Calu3 (cell line): Measurements from ENCODE around the gene CRYBG1. TPM values are rescaled to one million over a fixed set of nuclear protein-coding genes. Genes with fewer than 3 reads are reported as not detected.
A peak's percentile ranks its signal among the peaks of the same experiment; 100 is the strongest.

Experiments
- BruUV-seq: library from RNA; stranded (reverse); fragments of 400-500 nt; replicated peaks from 2 replicates; lab custom pipeline; 2021; lab: Mats Ljungman, UMichigan
- CTCF ChIA-PET: fragments of 300-600 bp; sonication (Branson Sonifier 250); formaldehyde crosslinking; loops from one replicate; lab custom pipeline; 2022; ENCODE audit warnings: antibody characterized with exemption; lab: Charles Lee
- DNase-seq: peaks from one replicate; pipeline ENCODE4 v3.0.0; 2022
- H3K27ac Mint-ChIP-seq: one replicate; pipeline ENCODE4 v1.8.0; 2022; ENCODE audit warnings: mixed read lengths; ENCODE audit not compliant: unreplicated experiment
- H3K27me3 Mint-ChIP-seq: one replicate; pipeline ENCODE4 v1.8.0; 2022; ENCODE audit warnings: mixed read lengths; ENCODE audit not compliant: unreplicated experiment
- H3K36me3 Mint-ChIP-seq: one replicate; pipeline ENCODE4 v1.8.0; 2022; ENCODE audit warnings: mild to moderate bottlenecking, moderate library complexity, mixed read lengths; ENCODE audit not compliant: insufficient read depth, unreplicated experiment
- H3K4me1 Mint-ChIP-seq: one replicate; pipeline ENCODE4 v1.8.0; 2022; ENCODE audit warnings: mild to moderate bottlenecking, low read depth, mixed read lengths; ENCODE audit not compliant: unreplicated experiment
- H3K4me3 Mint-ChIP-seq: one replicate; pipeline ENCODE4 v1.8.0; 2022; ENCODE audit warnings: mild to moderate bottlenecking, low read depth, moderate library complexity, mixed read lengths; ENCODE audit not compliant: unreplicated experiment
- H3K9me3 Mint-ChIP-seq: one replicate; pipeline ENCODE4 v1.8.0; 2022; ENCODE audit warnings: low read depth, mixed read lengths; ENCODE audit not compliant: unreplicated experiment
- intact Hi-C: fragments of 100-400 bp; cut with micrococcal nuclease; formaldehyde crosslinking; loops from one replicate; pipeline ENCODE4 v1.10.0; 2022; ENCODE audit not compliant: unreplicated experiment
- total RNA-seq: library from RNA; stranded (reverse); gene quantifications from 2 replicates; pipeline ENCODE4 v1.2.3, GENCODE V29; 2022
- TF ChIP-seq, protein P1 (sequence below): fragments of 200-600 bp; IDR thresholded peaks from one replicate; pipeline ENCODE4 v1.8.0; 2022; ENCODE audit warnings: antibody characterized with exemption; ENCODE audit not compliant: unreplicated experiment

The CRYBG1 gene
- total RNA-seq, 1 experiment from 2014 or later = 40.7 TPM

DNA sequence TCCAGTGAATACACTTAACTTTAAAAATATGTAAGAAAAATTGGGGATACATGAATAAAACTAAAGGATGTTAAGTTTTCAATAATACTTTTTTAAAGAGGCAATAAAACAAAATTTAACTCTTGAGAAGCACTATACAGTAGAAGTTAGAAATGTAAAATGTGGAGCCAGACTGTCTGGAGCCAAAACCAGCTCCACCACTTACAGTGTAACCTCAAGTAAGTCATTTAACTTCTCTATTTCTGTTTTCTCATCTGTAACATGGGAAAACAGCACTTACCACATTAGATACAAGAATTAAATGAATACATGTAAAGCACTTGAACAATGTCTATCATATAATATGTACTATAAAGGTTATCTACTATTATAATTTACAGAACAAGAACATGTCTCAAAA, 41.7 kb upstream of the CRYBG1 start:
- CTCF ChIA-PET = no interaction called here
- peaks cover 51% of the 10 kb centered on the region for H3K4me1 Mint-ChIP-seq
- H3K27ac Mint-ChIP-seq = no peak overlapping the region
- no TSS peak for BruUV-seq
- no peak overlapping the region for H3K4me3 Mint-ChIP-seq
- no peaks in the 10 kb centered on the region for H3K36me3 Mint-ChIP-seq
- intact Hi-C loops = no loop called here
- DNase-seq = no peak
- peaks cover 4% of the 10 kb centered on the region for H3K9me3 Mint-ChIP-seq
- H3K27me3 Mint-ChIP-seq = no peaks in the 10 kb centered on the region
- TF ChIP-seq, protein P1, sequence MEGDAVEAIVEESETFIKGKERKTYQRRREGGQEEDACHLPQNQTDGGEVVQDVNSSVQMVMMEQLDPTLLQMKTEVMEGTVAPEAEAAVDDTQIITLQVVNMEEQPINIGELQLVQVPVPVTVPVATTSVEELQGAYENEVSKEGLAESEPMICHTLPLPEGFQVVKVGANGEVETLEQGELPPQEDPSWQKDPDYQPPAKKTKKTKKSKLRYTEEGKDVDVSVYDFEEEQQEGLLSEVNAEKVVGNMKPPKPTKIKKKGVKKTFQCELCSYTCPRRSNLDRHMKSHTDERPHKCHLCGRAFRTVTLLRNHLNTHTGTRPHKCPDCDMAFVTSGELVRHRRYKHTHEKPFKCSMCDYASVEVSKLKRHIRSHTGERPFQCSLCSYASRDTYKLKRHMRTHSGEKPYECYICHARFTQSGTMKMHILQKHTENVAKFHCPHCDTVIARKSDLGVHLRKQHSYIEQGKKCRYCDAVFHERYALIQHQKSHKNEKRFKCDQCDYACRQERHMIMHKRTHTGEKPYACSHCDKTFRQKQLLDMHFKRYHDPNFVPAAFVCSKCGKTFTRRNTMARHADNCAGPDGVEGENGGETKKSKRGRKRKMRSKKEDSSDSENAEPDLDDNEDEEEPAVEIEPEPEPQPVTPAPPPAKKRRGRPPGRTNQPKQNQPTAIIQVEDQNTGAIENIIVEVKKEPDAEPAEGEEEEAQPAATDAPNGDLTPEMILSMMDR = no peak

DNA sequence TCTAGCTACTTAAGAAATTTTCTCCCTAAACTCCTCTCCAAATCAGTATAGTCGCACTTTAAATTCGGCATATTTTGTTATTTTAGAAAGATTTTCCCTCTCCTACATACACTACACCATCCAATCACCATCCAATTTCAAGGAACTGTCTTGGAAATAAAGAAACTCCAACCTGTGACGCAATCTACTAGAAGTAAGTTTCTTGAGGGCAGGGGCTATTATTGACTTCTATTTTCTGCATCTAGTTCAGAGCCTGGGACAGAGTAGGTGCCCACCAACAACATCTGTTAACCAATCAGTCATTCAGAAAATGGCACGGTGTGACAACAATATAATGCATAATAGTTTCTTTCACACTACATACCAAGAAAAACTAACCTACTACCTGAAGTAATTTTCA, 38.6 kb upstream of the CRYBG1 start:
- H3K9me3 Mint-ChIP-seq = peaks cover 4% of the 10 kb centered on the region
- CTCF ChIA-PET = no interaction called here
- DNase-seq = no peak
- peaks cover 48% of the 10 kb centered on the region for H3K4me1 Mint-ChIP-seq
- no peaks in the 10 kb centered on the region for H3K27me3 Mint-ChIP-seq
- intact Hi-C loops = no loop called here
- TF ChIP-seq, protein P1 = no peak
- H3K36me3 Mint-ChIP-seq = peaks cover 20% of the 10 kb centered on the region
- no TSS peak for BruUV-seq
- no peak overlapping the region for H3K4me3 Mint-ChIP-seq
- no peak overlapping the region for H3K27ac Mint-ChIP-seq

DNA sequence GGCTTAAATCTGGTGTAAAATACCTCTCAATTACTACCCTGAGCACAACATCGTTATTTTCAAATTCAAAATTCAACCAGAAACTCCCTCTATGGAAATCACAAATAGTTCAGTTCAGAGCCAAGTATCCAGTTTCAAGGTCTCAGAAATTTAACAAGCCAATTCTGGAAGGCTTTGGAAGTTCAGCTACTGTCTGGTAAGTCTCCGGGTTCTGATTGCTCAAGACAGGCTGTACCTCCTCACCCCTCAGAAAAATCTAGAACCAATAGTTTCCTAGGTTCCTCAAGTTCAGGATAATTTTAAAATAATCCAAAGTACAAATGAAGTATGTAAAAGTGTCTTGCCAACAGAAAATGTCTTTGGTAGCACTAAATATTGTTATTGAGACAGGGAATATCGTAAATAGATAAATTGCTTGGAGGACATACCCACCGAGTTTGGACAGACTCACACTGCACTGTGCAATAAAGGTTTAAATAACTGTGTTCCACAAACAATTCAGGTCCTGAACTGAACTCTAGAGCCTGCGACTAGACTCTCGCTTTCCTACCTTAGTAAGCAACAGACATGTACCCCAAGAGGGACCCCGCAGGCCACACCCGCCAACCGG, 35.7 kb upstream of the CRYBG1 start:
- CTCF ChIA-PET = interaction anchor here (0.7 to 1.2 kb wide), 2 partner anchors 15 to 528 kb away, joined by 3 to 4 read pairs; no protein-coding TSS in a partner anchor
- Mint-ChIP-seq H3K4me3 (peak overlapping the region; percentile 99), H3K27ac (peak overlapping the region; percentile 99), H3K36me3 (peaks cover 20% of the 10 kb centered on the region), H3K4me1 (peaks cover 43% of the 10 kb centered on the region), H3K9me3 (peaks cover 4% of the 10 kb centered on the region), H3K27me3 (peaks cover 5% of the 10 kb centered on the region)
- DNase-seq = no peak
- TF ChIP-seq, protein P1 = no peak
- intact Hi-C loops = no loop called here
- BruUV-seq = no TSS peak

DNA sequence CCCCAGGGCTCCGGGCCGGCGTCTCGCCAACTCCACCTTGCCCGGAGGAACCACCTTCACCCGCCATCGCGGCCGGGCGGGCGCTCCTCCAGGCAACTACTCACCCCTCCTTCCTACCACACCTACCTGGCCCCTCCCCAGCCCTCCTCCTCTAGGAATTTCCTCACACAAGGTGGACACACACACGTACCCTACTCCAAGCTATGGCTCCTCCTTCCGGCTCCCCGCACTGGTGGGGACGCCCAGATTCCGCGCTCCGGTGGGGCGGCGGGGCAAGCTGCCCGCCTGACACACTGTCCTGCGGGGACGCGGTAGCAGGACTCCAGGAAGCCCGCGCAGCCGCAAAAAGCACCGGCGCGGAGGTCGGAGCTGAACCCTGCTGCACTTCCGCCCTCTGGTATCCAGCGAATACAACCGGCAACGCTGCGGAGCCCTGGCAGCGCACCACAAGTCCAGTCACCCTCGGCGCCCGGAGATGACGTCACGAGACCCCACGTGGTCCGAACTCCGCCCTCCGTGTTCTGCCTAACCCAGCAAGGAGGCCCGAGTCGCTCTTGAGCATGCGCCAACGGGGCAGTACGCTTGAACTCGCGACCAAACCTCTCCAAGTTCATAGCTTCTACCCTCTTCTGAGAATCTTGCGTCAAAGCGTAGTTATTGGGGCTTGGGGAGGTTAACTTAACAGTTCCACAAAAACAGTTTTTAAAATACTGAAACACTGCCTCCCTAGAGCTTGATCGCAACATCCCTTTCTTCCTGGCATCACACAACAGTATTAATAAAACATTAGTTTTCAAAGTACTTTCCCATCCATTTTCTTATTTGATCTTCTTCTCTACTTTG, 35.0 kb upstream of the CRYBG1 start, which contains the start of gene ATG5:
Gene ATG5, minus strand, starts transcription at position 425 of the 843 bp plus-strand sequence. CDS start 9,552 bp downstream, outside the sequence.
- Mint-ChIP-seq H3K4me3 (peak within 1 kb of the TSS; percentile 99), H3K36me3 (peaks cover 20% of the 10 kb centered on the region), H3K9me3 (peaks cover 4% of the 10 kb centered on the region), H3K4me1 (peaks cover 39% of the 10 kb centered on the region), H3K27ac (peak within 1 kb of the TSS; percentile 99), H3K27me3 (peaks cover 12% of the 10 kb centered on the region)
- CTCF ChIA-PET = interaction anchor here (0.7 to 1.2 kb wide), 3 partner anchors 14 to 527 kb away, joined by 3 to 4 read pairs (median 3); no protein-coding TSS in a partner anchor
- TF ChIP-seq, protein P1 = no peak
- TSS peak; percentile 96 for BruUV-seq
- intact Hi-C loops = no loop called here
- peak; percentile 99 for DNase-seq
